Mesendoderm (in vitro differentiated cells): ENCODE results near the gene CFAP61.

ENCODE experiments used
- DNase-seq: peaks from one replicate; pipeline ENCODE4 v3.0.0; 2013
- H2AK5ac ChIP-seq: 2 replicates; pipeline ENCODE4 v1.6.1; 2013; ENCODE audit warnings: low read length, inconsistent platforms
- H2BK120ac ChIP-seq: 2 replicates; pipeline ENCODE4 v1.6.1; 2013; ENCODE audit warnings: low read depth, mild to moderate bottlenecking, low read length, moderate library complexity, mixed read lengths
- H2BK15ac ChIP-seq: replicated peaks from 2 replicates; pipeline ENCODE4 v1.6.1; 2013; ENCODE audit warnings: low read depth, mild to moderate bottlenecking, moderate library complexity
- H2BK5ac ChIP-seq: 2 replicates; pipeline ENCODE4 v1.6.1; 2013; ENCODE audit warnings: low read length, inconsistent platforms
- H3K18ac ChIP-seq: 2 replicates; pipeline ENCODE4 v1.6.1; 2013; ENCODE audit warnings: mild to moderate bottlenecking, low read length, mixed read lengths
- H3K23ac ChIP-seq: one replicate; pipeline ENCODE4 v1.6.1; 2013; ENCODE audit warnings: low read length
- H3K27ac ChIP-seq: 2 replicates; pipeline ENCODE4 v1.5.1; 2013; ENCODE audit warnings: low read depth, mild to moderate bottlenecking, inconsistent platforms, low read length, moderate library complexity
- H3K27me3 ChIP-seq: 2 replicates; pipeline ENCODE4 v1.6.1; 2013; ENCODE audit warnings: low read length, control low read depth, mild to moderate bottlenecking, inconsistent platforms; ENCODE audit not compliant: insufficient read depth, poor library complexity
- H3K36me3 ChIP-seq: 2 replicates; pipeline ENCODE4 v1.6.1; 2013; ENCODE audit warnings: low read length, inconsistent platforms; ENCODE audit not compliant: control insufficient read depth, insufficient read depth
- H3K4ac ChIP-seq: one replicate; pipeline ENCODE4 v1.6.1; 2013; ENCODE audit warnings: low read depth, mild to moderate bottlenecking, low read length, moderate library complexity
- H3K4me1 ChIP-seq: 2 replicates; pipeline ENCODE4 v1.6.1; 2013; ENCODE audit warnings: low read depth, low read length, inconsistent platforms; ENCODE audit not compliant: control insufficient read depth
- H3K4me2 ChIP-seq: 2 replicates; pipeline ENCODE4 v1.6.1; 2013; ENCODE audit warnings: low read length
- H3K4me3 ChIP-seq: 2 replicates; pipeline ENCODE4 v1.5.1; 2013; ENCODE audit warnings: mild to moderate bottlenecking, low read length
- H3K56ac ChIP-seq: one replicate; pipeline ENCODE4 v1.6.1; 2013; ENCODE audit warnings: low read length
- H3K79me1 ChIP-seq: 2 replicates; pipeline ENCODE4 v1.6.1; 2013; ENCODE audit warnings: low read length, inconsistent platforms
- H3K79me2 ChIP-seq: 2 replicates; pipeline ENCODE4 v1.6.1; 2013; ENCODE audit warnings: mild to moderate bottlenecking, low read length; ENCODE audit not compliant: control insufficient read depth, insufficient read depth
- H3K9ac ChIP-seq: 2 replicates; pipeline ENCODE4 v1.6.1; 2013; ENCODE audit warnings: low read length, inconsistent platforms
- H4K5ac ChIP-seq: one replicate; pipeline ENCODE4 v1.6.1; 2013; ENCODE audit warnings: low read length
- H4K8ac ChIP-seq: one replicate; pipeline ENCODE4 v1.6.1; 2013; ENCODE audit warnings: low read depth, mild to moderate bottlenecking, control low read depth, low read length, moderate library complexity
- WGBS: extraction: QIAGEN DNeasy Blood & Tissue Kit; methylation state at CpG from one replicate; pipeline ENCODE4 v1.1.7; 2013; ENCODE audit warnings: low lambda C conversion rate, missing lambda C conversion rate; ENCODE audit not compliant: insufficient coverage; ENCODE audit errors: extremely low coverage; 5-methylcytosine and 5-hydroxymethylcytosine counted together

Gene CFAP61

GRCh38 chr20:20226554-20226953 lies 174.2 kb downstream of the CFAP61 start:
- H3K56ac ChIP-seq: no peak overlapping the region
- H3K4ac ChIP-seq: no peak overlapping the region
- no peak overlapping the region for H4K8ac ChIP-seq
- no peak overlapping the region for H4K5ac ChIP-seq
- WGBS: no CpG with 5 or more reads among the region's 6 CpGs
- no peak overlapping the region for H2AK5ac ChIP-seq
- no peaks in the 10 kb centered on the region for H3K4me1 ChIP-seq
- no peaks in the 10 kb centered on the region for H3K79me1 ChIP-seq
- H3K18ac ChIP-seq: no peak overlapping the region
- H3K9ac ChIP-seq: no peak overlapping the region
- no peaks in the 10 kb centered on the region for H3K36me3 ChIP-seq
- no peak overlapping the region for H3K4me2 ChIP-seq
- no peaks in the 10 kb centered on the region for H3K79me2 ChIP-seq
- no peaks in the 10 kb centered on the region for H3K27me3 ChIP-seq
- no peak overlapping the region for H2BK5ac ChIP-seq
- H2BK120ac ChIP-seq: no peak overlapping the region
- no peak overlapping the region for H3K23ac ChIP-seq
- no peak overlapping the region for H3K27ac ChIP-seq
- H3K4me3 ChIP-seq: no peak overlapping the region
- H2BK15ac ChIP-seq: no peak overlapping the region
- no peak for DNase-seq

DNA sequence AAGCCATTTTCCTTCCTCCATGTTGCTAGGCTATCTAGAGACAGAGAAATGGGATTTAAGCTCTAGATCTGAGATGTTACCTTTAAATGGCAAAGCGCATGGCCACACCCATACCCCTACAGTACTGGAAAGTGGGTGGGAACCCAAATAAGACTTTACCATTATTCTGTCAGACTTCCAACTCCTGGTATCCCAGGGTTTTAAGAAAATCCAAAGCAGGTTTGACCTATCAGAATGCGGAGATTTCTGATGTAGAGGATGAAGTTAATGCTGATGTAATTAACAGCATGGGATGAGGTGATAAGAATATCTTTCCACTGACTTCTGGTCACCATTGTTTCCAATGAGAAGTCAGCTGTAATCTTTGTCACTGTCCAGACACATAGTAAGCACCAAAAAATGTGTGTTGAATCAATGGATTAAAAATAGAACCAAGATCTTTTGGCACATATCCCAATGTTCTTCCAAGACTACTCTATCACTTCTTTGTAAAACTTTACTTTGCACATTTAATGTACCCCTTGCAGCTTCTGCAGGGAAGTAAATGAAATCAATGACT lies 174.8 kb downstream of the CFAP61 start:
- no peak overlapping the region for H3K27ac ChIP-seq
- H3K4me1 ChIP-seq: no peaks in the 10 kb centered on the region
- H3K27me3 ChIP-seq: no peaks in the 10 kb centered on the region
- H3K4ac ChIP-seq: no peak overlapping the region
- H3K18ac ChIP-seq: no peak overlapping the region
- no peak overlapping the region for H3K56ac ChIP-seq
- H3K79me1 ChIP-seq: no peaks in the 10 kb centered on the region
- no peak overlapping the region for H3K4me3 ChIP-seq
- no peak overlapping the region for H2BK120ac ChIP-seq
- no CpG with 5 or more reads among the region's 2 CpGs for WGBS
- no peak overlapping the region for H2AK5ac ChIP-seq
- no peaks in the 10 kb centered on the region for H3K79me2 ChIP-seq
- H4K8ac ChIP-seq: no peak overlapping the region
- H4K5ac ChIP-seq: no peak overlapping the region
- H3K23ac ChIP-seq: no peak overlapping the region
- DNase-seq: no peak
- no peak overlapping the region for H2BK5ac ChIP-seq
- H3K36me3 ChIP-seq: no peaks in the 10 kb centered on the region
- H3K9ac ChIP-seq: no peak overlapping the region
- no peak overlapping the region for H3K4me2 ChIP-seq
- no peak overlapping the region for H2BK15ac ChIP-seq

DNA sequence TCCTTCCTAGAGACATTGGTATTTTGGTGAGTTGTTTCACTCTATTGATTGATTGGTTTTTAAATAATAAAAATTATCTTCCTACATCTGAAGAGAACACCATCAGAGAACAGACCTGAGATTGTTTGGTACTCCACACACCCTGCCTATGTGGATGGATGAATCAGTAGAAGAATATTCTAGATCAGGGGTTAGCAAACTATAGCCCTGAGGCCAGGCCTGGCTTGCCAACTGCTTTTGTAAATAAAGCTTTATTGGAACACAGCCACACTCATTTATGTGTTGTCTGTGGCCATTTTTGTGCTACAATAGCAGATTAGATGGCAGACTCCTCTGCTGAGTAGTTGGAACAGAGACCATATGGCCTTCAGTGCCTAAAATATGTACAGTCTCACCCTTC lies 176.0 kb downstream of the CFAP61 start:
- Histone ChIP-seq H3K9ac (no peak overlapping the region), H3K23ac (no peak overlapping the region), H2AK5ac (no peak overlapping the region), H3K79me1 (no peaks in the 10 kb centered on the region), H4K5ac (no peak overlapping the region), H2BK15ac (no peak overlapping the region), H3K56ac (no peak overlapping the region), H3K18ac (no peak overlapping the region), H3K79me2 (no peaks in the 10 kb centered on the region), H4K8ac (no peak overlapping the region), H3K4me2 (no peak overlapping the region), H3K4me3 (no peak overlapping the region), H2BK5ac (no peak overlapping the region), H2BK120ac (no peak overlapping the region), H3K36me3 (no peaks in the 10 kb centered on the region), H3K27ac (no peak overlapping the region), H3K4ac (no peak overlapping the region), H3K27me3 (no peaks in the 10 kb centered on the region), H3K4me1 (no peaks in the 10 kb centered on the region)
- no peak for DNase-seq

DNA sequence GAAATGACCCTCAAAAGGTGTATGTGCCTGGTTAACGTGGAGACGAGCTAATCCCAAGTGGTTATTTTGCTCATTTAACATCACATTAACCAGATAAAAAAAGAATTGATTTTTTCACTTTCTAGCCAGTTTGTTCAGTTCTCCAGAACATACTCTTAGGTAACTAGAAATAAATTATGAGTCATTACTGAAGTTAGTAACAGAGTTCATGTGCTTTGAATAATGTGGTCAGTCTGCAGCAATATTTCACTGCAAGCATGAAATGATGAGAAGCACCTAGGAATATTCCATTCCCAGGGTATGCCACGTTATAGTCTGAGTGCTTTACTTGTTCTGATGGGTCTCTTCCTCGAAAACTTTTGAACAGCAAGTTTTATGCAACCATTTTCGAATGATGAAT lies 177.3 kb downstream of the CFAP61 start:
- Histone ChIP-seq H2BK15ac (no peak overlapping the region), H3K4me2 (no peak overlapping the region), H3K27me3 (no peaks in the 10 kb centered on the region), H4K5ac (no peak overlapping the region), H2BK120ac (no peak overlapping the region), H4K8ac (no peak overlapping the region), H3K27ac (no peak overlapping the region), H3K79me2 (no peaks in the 10 kb centered on the region), H3K56ac (no peak overlapping the region), H3K4me1 (no peaks in the 10 kb centered on the region), H3K18ac (no peak overlapping the region), H3K4ac (no peak overlapping the region), H3K9ac (no peak overlapping the region), H2BK5ac (no peak overlapping the region), H2AK5ac (no peak overlapping the region), H3K4me3 (no peak overlapping the region), H3K23ac (no peak overlapping the region), H3K79me1 (no peaks in the 10 kb centered on the region), H3K36me3 (no peaks in the 10 kb centered on the region)
- DNase-seq: no peak
- no CpG with 5 or more reads among the region's 5 CpGs for WGBS

GRCh38 chr20:20230741-20231140 lies 178.4 kb downstream of the CFAP61 start:
- H2BK5ac ChIP-seq: no peak overlapping the region
- H3K9ac ChIP-seq: no peak overlapping the region
- no peak overlapping the region for H4K8ac ChIP-seq
- no peak overlapping the region for H3K4ac ChIP-seq
- no peak overlapping the region for H3K18ac ChIP-seq
- no peak overlapping the region for H4K5ac ChIP-seq
- no peak overlapping the region for H3K56ac ChIP-seq
- H3K4me3 ChIP-seq: no peak overlapping the region
- H3K27ac ChIP-seq: no peak overlapping the region
- no peaks in the 10 kb centered on the region for H3K79me2 ChIP-seq
- no CpG with 5 or more reads among the region's 6 CpGs for WGBS
- no peak overlapping the region for H2AK5ac ChIP-seq
- no peaks in the 10 kb centered on the region for H3K36me3 ChIP-seq
- no peak for DNase-seq
- H3K23ac ChIP-seq: no peak overlapping the region
- H3K4me2 ChIP-seq: no peak overlapping the region
- H3K4me1 ChIP-seq: no peaks in the 10 kb centered on the region
- no peak overlapping the region for H2BK120ac ChIP-seq
- H3K27me3 ChIP-seq: no peaks in the 10 kb centered on the region
- no peaks in the 10 kb centered on the region for H3K79me1 ChIP-seq
- no peak overlapping the region for H2BK15ac ChIP-seq

DNA sequence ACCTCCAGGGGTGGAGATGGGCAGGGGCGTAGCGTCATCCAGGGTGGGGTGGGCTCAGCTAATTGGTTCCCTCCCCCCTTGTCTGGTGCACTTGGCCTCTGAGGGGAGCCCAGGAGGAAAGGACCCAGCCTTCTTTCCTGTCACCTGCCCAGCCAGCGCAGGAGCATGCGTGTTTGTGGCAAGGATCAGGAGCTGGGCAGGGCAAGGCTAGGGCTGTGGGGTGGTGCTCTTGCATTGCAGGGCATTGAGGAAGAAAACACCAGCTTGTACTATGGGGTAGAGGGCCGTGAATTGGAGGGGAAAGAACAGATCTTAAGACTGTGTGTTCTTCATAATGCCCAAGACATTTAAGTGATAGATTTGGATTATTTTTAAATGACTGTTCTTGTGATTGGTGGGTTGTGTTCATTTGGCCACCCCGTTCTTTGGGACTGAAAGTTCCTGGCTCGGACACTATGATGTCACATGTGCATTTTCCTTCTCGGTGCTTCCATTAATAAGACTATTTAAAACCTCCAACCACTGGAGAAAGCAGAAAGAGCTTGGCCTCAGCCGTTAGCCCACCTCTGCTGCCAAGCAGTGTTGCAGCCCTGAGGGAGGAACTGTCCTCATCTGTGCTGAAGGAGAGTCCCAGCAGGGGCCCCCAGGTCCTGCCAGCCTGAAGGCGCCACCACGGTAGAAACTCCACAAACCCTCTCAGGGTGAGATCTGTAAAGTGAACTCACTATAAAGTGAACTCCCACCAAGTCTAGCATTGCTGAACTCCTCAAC lies 179.4 kb downstream of the CFAP61 start:
- no peak overlapping the region for H3K4ac ChIP-seq
- no peaks in the 10 kb centered on the region for H3K79me2 ChIP-seq
- no peaks in the 10 kb centered on the region for H3K36me3 ChIP-seq
- H2AK5ac ChIP-seq: no peak overlapping the region
- no peak overlapping the region for H4K5ac ChIP-seq
- H4K8ac ChIP-seq: no peak overlapping the region
- no peaks in the 10 kb centered on the region for H3K27me3 ChIP-seq
- no peak overlapping the region for H3K23ac ChIP-seq
- H3K27ac ChIP-seq: no peak overlapping the region
- no peaks in the 10 kb centered on the region for H3K79me1 ChIP-seq
- H3K4me3 ChIP-seq: no peak overlapping the region
- no peaks in the 10 kb centered on the region for H3K4me1 ChIP-seq
- H2BK120ac ChIP-seq: no peak overlapping the region
- H3K18ac ChIP-seq: no peak overlapping the region
- no peak overlapping the region for H2BK5ac ChIP-seq
- H3K4me2 ChIP-seq: no peak overlapping the region
- H3K9ac ChIP-seq: no peak overlapping the region
- DNase-seq: no peak
- H2BK15ac ChIP-seq: no peak overlapping the region
- WGBS: no CpG with 5 or more reads among the region's 11 CpGs
- no peak overlapping the region for H3K56ac ChIP-seq
